H1 (cell line): ENCODE measurements around the gene UBR2. TPM values are rescaled to one million over a fixed set of nuclear protein-coding genes. Genes with fewer than 3 reads are reported as not detected.

ENCODE experiments used
- CTCF ChIA-PET: fragments of 300-600 bp; sonication (Branson Sonifier 250); formaldehyde crosslinking; loops from one replicate; lab custom pipeline; 2021; ENCODE audit not compliant: partially characterized antibody; lab: Charles Lee
- POLR2A ChIA-PET: fragments of 300-600 bp; sonication (Branson Sonifier 250); formaldehyde crosslinking; loops from one replicate; lab custom pipeline; 2021; ENCODE audit warnings: inconsistent platforms; ENCODE audit not compliant: partially characterized antibody; lab: Charles Lee
- DNase-seq, 2 experiments: peaks; one replicate each; pipeline versions ENCODE4 v3.0.0 to v3.0.0-alpha.2; 2010 to 2022; ENCODE audit warnings: low spot score in 2 of 2, low read depth in 1 of 2, mixed read lengths in 1 of 2
- FAIRE-seq: peaks from 2 replicates; lab custom pipeline; 2011; peaks lifted over from hg19 to GRCh38; lab: Jason Lieb, UNC
- H2AFZ ChIP-seq: 2 replicates; pipeline ENCODE4 v1.8.1; 2012; ENCODE audit warnings: low read length, inconsistent platforms
- H2AK5ac ChIP-seq: 2 replicates; pipeline ENCODE4 v1.6.1; 2013; ENCODE audit warnings: low read depth, low read length
- H2BK120ac ChIP-seq: replicated peaks from 2 replicates; pipeline ENCODE3; 2013; ENCODE audit warnings: low read depth, low read length, inconsistent platforms
- H2BK12ac ChIP-seq: 2 replicates; pipeline ENCODE4 v1.6.1; 2013; ENCODE audit warnings: low read depth, low read length
- H2BK15ac ChIP-seq: 2 replicates; pipeline ENCODE4 v1.6.1; 2013; ENCODE audit warnings: low read length
- H2BK20ac ChIP-seq: 2 replicates; pipeline ENCODE4 v1.6.1; 2013; ENCODE audit warnings: low read length
- H2BK5ac ChIP-seq: 2 replicates; pipeline ENCODE4 v1.6.1; 2013; ENCODE audit warnings: low read depth, low read length
- H3K14ac ChIP-seq: 2 replicates; pipeline ENCODE4 v1.6.1; 2013; ENCODE audit warnings: inconsistent platforms; ENCODE audit not compliant: insufficient read length
- H3K18ac ChIP-seq: 2 replicates; pipeline ENCODE4 v1.6.1; 2013; ENCODE audit warnings: low read length; ENCODE audit errors: extremely low read depth
- H3K23ac ChIP-seq: 2 replicates; pipeline ENCODE4 v1.6.1; 2013; ENCODE audit warnings: inconsistent platforms; ENCODE audit not compliant: insufficient read length
- H3K23me2 ChIP-seq: 2 replicates; pipeline ENCODE4 v1.6.1; 2013; ENCODE audit warnings: low read depth, low read length
- H3K27ac ChIP-seq: 2 replicates; pipeline ENCODE4 v1.6.1; 2011; ENCODE audit warnings: low read depth, low read length, inconsistent platforms
- H3K27me3 ChIP-seq, 4 experiments: replicated peaks in 1 of 4; 1 replicate in 1 of 4; 2 replicates in 3 of 4; pipeline versions ENCODE4 v1.6.1 to v1.8.1; 2011 to 2013; ENCODE audit warnings: low read length in 3 of 4, mild to moderate bottlenecking in 3 of 4, inconsistent platforms in 2 of 4, mixed read lengths in 2 of 4, moderate library complexity in 1 of 4; ENCODE audit not compliant: control insufficient read depth in 3 of 4, insufficient read depth in 3 of 4; ENCODE audit errors: extremely low read depth in 1 of 4
- H3K36me3 ChIP-seq, 4 experiments: 2 replicates each; pipeline versions ENCODE4 v1.6.1 to v1.8.1; 2011 to 2013; ENCODE audit warnings: mild to moderate bottlenecking in 4 of 4, low read length in 3 of 4, moderate library complexity in 2 of 4, control low read depth in 1 of 4, inconsistent platforms in 1 of 4; ENCODE audit not compliant: insufficient read depth in 4 of 4, control insufficient read depth in 2 of 4
- H3K4ac ChIP-seq: replicated peaks from 2 replicates; pipeline ENCODE3; 2013; ENCODE audit warnings: low read length, low read depth, mixed read lengths, inconsistent platforms; ENCODE audit not compliant: insufficient read length
- H3K4me1 ChIP-seq, 4 experiments: replicated peaks in 1 of 4; 1 replicate in 1 of 4; 2 replicates in 3 of 4; pipeline versions ENCODE4 v1.6.1 to v1.8.1; 2011 to 2013; ENCODE audit warnings: low read length in 3 of 4, inconsistent platforms in 2 of 4, mixed read lengths in 1 of 4; ENCODE audit not compliant: insufficient read depth in 4 of 4, control insufficient read depth in 3 of 4
- H3K4me2 ChIP-seq, 2 experiments: 2 replicates each; pipeline versions ENCODE4 v1.6.1 to v1.8.1; 2011 to 2013; ENCODE audit warnings: low read depth in 2 of 2, low read length in 2 of 2, control low read depth in 1 of 2, inconsistent platforms in 1 of 2, mild to moderate bottlenecking in 1 of 2; ENCODE audit not compliant: insufficient read depth in 1 of 2
- H3K4me3 ChIP-seq, 4 experiments: fragments of 200-600, 300-600 bp in 1 of 4; sonication (generic), shearing (Covaris generic), sonication (Bioruptor Twin) in 1 of 4; 2 replicates each; pipeline versions ENCODE4 v1.5.1 to v1.8.1; 2011 to 2016; ENCODE audit warnings: low read length in 4 of 4, low read depth in 3 of 4, control low read depth in 2 of 4, inconsistent platforms in 2 of 4, mild to moderate bottlenecking in 2 of 4, mixed read lengths in 1 of 4, moderate library complexity in 1 of 4; ENCODE audit not compliant: insufficient read depth in 2 of 4; ENCODE audit errors: extremely low read depth in 1 of 4
- H3K56ac ChIP-seq: replicated peaks from 2 replicates; pipeline ENCODE3; 2013; ENCODE audit warnings: low read depth, mild to moderate bottlenecking, mixed read lengths, low read length, inconsistent platforms; ENCODE audit not compliant: insufficient read length
- H3K79me1 ChIP-seq: 2 replicates; pipeline ENCODE4 v1.6.1; 2013; ENCODE audit warnings: low read depth, low read length, control low read depth
- H3K79me2 ChIP-seq, 2 experiments: 2 replicates each; pipeline versions ENCODE4 v1.6.1 to v1.8.1; 2012 to 2013; ENCODE audit warnings: low read length in 2 of 2, mild to moderate bottlenecking in 2 of 2, inconsistent platforms in 1 of 2; ENCODE audit not compliant: insufficient read depth in 2 of 2, control insufficient read depth in 1 of 2
- H3K9ac ChIP-seq, 4 experiments: replicated peaks in 1 of 4; 1 replicate in 1 of 4; 2 replicates in 3 of 4; pipeline versions ENCODE4 v1.6.1 to v1.8.1; 2011 to 2013; ENCODE audit warnings: low read depth in 3 of 4, low read length in 3 of 4, control low read depth in 2 of 4, mild to moderate bottlenecking in 2 of 4, moderate library complexity in 2 of 4, inconsistent platforms in 1 of 4; ENCODE audit errors: extremely low read depth in 1 of 4
- H3K9me3 ChIP-seq, 2 experiments: 2 replicates each; pipeline versions ENCODE4 v1.6.1 to v1.8.1; 2012 to 2013; ENCODE audit warnings: mild to moderate bottlenecking in 2 of 2, moderate library complexity in 2 of 2, control low read depth in 1 of 2, inconsistent platforms in 1 of 2, low read depth in 1 of 2, low read length in 1 of 2, mixed read lengths in 1 of 2; ENCODE audit not compliant: insufficient read depth in 2 of 2
- H4K20me1 ChIP-seq, 2 experiments: replicated peaks in 1 of 2; 2 replicates each; pipeline versions ENCODE3 to v1.8.1; 2011 to 2013; ENCODE audit warnings: inconsistent platforms in 2 of 2, low read length in 2 of 2, mild to moderate bottlenecking in 1 of 2; ENCODE audit not compliant: insufficient read depth in 2 of 2, control insufficient read depth in 1 of 2
- H4K5ac ChIP-seq: 2 replicates; pipeline ENCODE4 v1.6.1; 2013; ENCODE audit warnings: low read length, low read depth, mixed read lengths, inconsistent platforms; ENCODE audit not compliant: insufficient read length
- H4K8ac ChIP-seq: 2 replicates; pipeline ENCODE4 v1.8.0; 2013; ENCODE audit warnings: mild to moderate bottlenecking, moderate library complexity, low read length, inconsistent platforms; ENCODE audit not compliant: insufficient read depth; ENCODE audit errors: extremely low read depth
- H4K91ac ChIP-seq: replicated peaks from 2 replicates; pipeline ENCODE3; 2013; ENCODE audit warnings: low read length, mixed read lengths, inconsistent platforms; ENCODE audit not compliant: insufficient read length
- BCL11A ChIP-seq, 2 experiments: IDR thresholded peaks; one replicate each; pipeline ENCODE4 v1.6.1; 2011; ENCODE audit warnings: low read depth in 2 of 2, low read length in 2 of 2, mild to moderate bottlenecking in 2 of 2
- CEBPB ChIP-seq: IDR thresholded peaks from 2 replicates; pipeline ENCODE4 v1.6.1; 2012; ENCODE audit warnings: low read depth, low read length
- CREB1 ChIP-seq: IDR thresholded peaks from 2 replicates; pipeline ENCODE4 v1.6.1; 2012; ENCODE audit warnings: inconsistent platforms
- GTF2F1 ChIP-seq: IDR thresholded peaks from 2 replicates; pipeline ENCODE4 v1.6.1; 2012; ENCODE audit warnings: low read depth, low read length, improper control_type of control experiment, borderline replicate concordance
- NANOG ChIP-seq: IDR thresholded peaks from 2 replicates; pipeline ENCODE4 v1.6.1; 2011; ENCODE audit warnings: low read length, low read depth, mild to moderate bottlenecking, inconsistent platforms; ENCODE audit not compliant: insufficient read depth, poor library complexity, severe bottlenecking
- POU5F1 ChIP-seq: IDR thresholded peaks from 2 replicates; pipeline ENCODE4 v1.6.1; 2011; ENCODE audit warnings: low read depth, mild to moderate bottlenecking, low read length, moderate library complexity
- RBBP5 ChIP-seq: IDR thresholded peaks from 2 replicates; pipeline ENCODE4 v1.7.1; 2012; ENCODE audit warnings: low read depth, mild to moderate bottlenecking, inconsistent platforms, low read length, moderate library complexity, borderline replicate concordance
- RFX5 ChIP-seq: IDR thresholded peaks from 2 replicates; pipeline ENCODE4 v1.6.1; 2011; ENCODE audit warnings: low read depth, low read length, improper control_type of control experiment, borderline replicate concordance
- RXRA ChIP-seq: IDR thresholded peaks from 2 replicates; pipeline ENCODE4 v1.6.1; 2011; ENCODE audit warnings: low read depth, mild to moderate bottlenecking, low read length, moderate library complexity; ENCODE audit not compliant: insufficient read depth
- TCF12 ChIP-seq: IDR thresholded peaks from 2 replicates; pipeline ENCODE4 v1.6.1; 2011; ENCODE audit warnings: low read depth, mild to moderate bottlenecking, low read length
- ZNF274 ChIP-seq: IDR thresholded peaks from 2 replicates; pipeline ENCODE4 v1.7.0; 2012; ENCODE audit warnings: low read length, borderline replicate concordance; ENCODE audit errors: extremely low read depth
- WGBS, 2 experiments: shearing (Covaris generic) in 1 of 2; methylation state at CpG; one replicate each; pipeline versions ENCODE4 v1.1.6 to v1.1.7; 2013 to 2015; ENCODE audit warnings: low lambda C conversion rate in 2 of 2, mixed read lengths in 2 of 2, inconsistent platforms in 1 of 2, low coverage in 1 of 2, missing lambda C conversion rate in 1 of 2; ENCODE audit not compliant: insufficient replicate concordance in 2 of 2, insufficient coverage in 1 of 2, insufficient read length in 1 of 2; ENCODE audit errors: extremely low coverage in 1 of 2, missing lambda C conversion rate in 1 of 2; 5-methylcytosine and 5-hydroxymethylcytosine counted together
- polyA plus RNA-seq, 7 experiments: library from polyadenylated mRNA; depleted of rRNA in 3 of 7; stranded (reverse) in 5 of 7; unstranded in 2 of 7; fragments of >200 nt in 5 of 7; fragments of 200-250 nt in 2 of 7; gene quantifications; 1 replicate in 5 of 7; 2 replicates in 1 of 7; 4 replicates in 1 of 7; pipeline versions ENCODE4 v1.2.1 to v1.2.3, GENCODE V29; 2011 to 2013; ENCODE audit warnings: missing spikeins in 2 of 7, mixed read lengths in 2 of 7
- total RNA-seq: library from RNA; stranded (reverse); fragmentation: NEBNext Ultra II Directional; extraction: Animal tissue kit (Norgen Biotek cat#: 25700); gene quantifications from 2 replicates; pipeline ENCODE4 v1.2.1, GENCODE V29; 2021

Gene UBR2
- total and polyA plus RNA-seq, 2 of the 8 experiments (the other 6 are each of a cell fraction or from before 2014, with no cell fraction given), result 6.5 to 19.5 TPM

GRCh38 chr6:42696526-42697267 is 132.9 kb downstream of the UBR2 start:
- H3K14ac ChIP-seq, result no peak overlapping the region
- no peaks in the 10 kb centered on the region for H3K9me3 ChIP-seq
- H4K8ac ChIP-seq, result no peak overlapping the region
- DNase-seq (no peak), FAIRE-seq (no peak)
- H3K4me3 ChIP-seq, result no peak overlapping the region
- H2BK12ac ChIP-seq, result no peak overlapping the region
- 96% methylated on average over 7 of the region's 7 CpGs; no CpG with 5 or more reads in 1 of the 2 experiments for WGBS, 2 experiments
- H3K18ac ChIP-seq, result no peak overlapping the region
- no peaks in the 10 kb centered on the region for H3K27me3 ChIP-seq
- CTCF ChIA-PET, result interaction anchor here (0.8 to 3.0 kb wide), 6 partner anchors 29 to 601 kb away, joined by 3 to 19 read pairs (median 4); no protein-coding TSS in a partner anchor
- TF ChIP-seq ZNF274 (no peak), BCL11A (IDR thresholded peaks at IDR 0.05; ENCODE audit: low read depth in 2 of 2, low read length in 2 of 2) (no peak), RBBP5 (no peak), GTF2F1 (no peak), CEBPB (no peak), POU5F1 (no peak), CREB1 (no peak), TCF12 (no peak), NANOG (no peak), RXRA (no peak), RFX5 (no peak)
- no peaks in the 10 kb centered on the region for H3K4me1 ChIP-seq
- no peak overlapping the region for H2AK5ac ChIP-seq
- H3K4me2 ChIP-seq, result no peak overlapping the region
- no peaks in the 10 kb centered on the region for H3K23me2 ChIP-seq
- no peak overlapping the region for H4K5ac ChIP-seq
- no peaks in the 10 kb centered on the region for H3K79me2 ChIP-seq
- no peak overlapping the region for H3K56ac ChIP-seq
- H2BK5ac ChIP-seq, result no peak overlapping the region
- no peak overlapping the region for H2BK20ac ChIP-seq
- no peak overlapping the region for H3K27ac ChIP-seq
- no peak overlapping the region for H2AFZ ChIP-seq
- H4K20me1 ChIP-seq, result no peaks in the 10 kb centered on the region
- POLR2A ChIA-PET, result interaction anchor here (1.4 kb wide), 1 partner anchor 17 kb away, joined by 3 read pairs; no protein-coding TSS in a partner anchor
- peaks cover 0 to 19% (median 6%) of the 10 kb centered on the region in 4 experiments; a peak in 4 of 8 replicates for H3K36me3 ChIP-seq
- no peaks in the 10 kb centered on the region for H3K79me1 ChIP-seq
- H2BK15ac ChIP-seq, result no peak overlapping the region
- no peak overlapping the region for H4K91ac ChIP-seq
- no peak overlapping the region for H3K4ac ChIP-seq
- H2BK120ac ChIP-seq, result no peak overlapping the region
- H3K23ac ChIP-seq, result no peak overlapping the region
- no peak overlapping the region for H3K9ac ChIP-seq
